Vagina (tissue), 2 donors: ENCODE data around the gene P2RX6. TPM values are rescaled to one million over a fixed set of nuclear protein-coding genes. Genes with fewer than 3 reads are reported as not detected.

Experiments used
- DNase-seq, 2 donors: peaks; one replicate each; pipeline ENCODE4 v3.0.0-alpha.2; 2017; ENCODE audit errors: extremely low spot score in 2 of 2
- H3K27ac ChIP-seq: fragments of 200-600 bp; sonication (generic); one replicate; pipeline ENCODE4 v1.5.1; 2019
- H3K27me3 ChIP-seq: fragments of 200-600 bp; sonication (generic); one replicate; pipeline ENCODE4 v1.5.1; 2019
- H3K36me3 ChIP-seq, 2 donors: fragments of 200-600 bp; sonication (generic); one replicate each; pipeline ENCODE4 v1.5.1; 2017 to 2019
- H3K4me1 ChIP-seq: fragments of 200-600 bp; sonication (generic); one replicate; pipeline ENCODE4 v1.5.1; 2019
- H3K4me3 ChIP-seq, 2 donors: fragments of 200-600 bp; sonication (generic); 1 replicate in 1 of 2; 2 replicates in 1 of 2; pipeline ENCODE4 v1.5.1; 2016 to 2019
- H3K9me3 ChIP-seq: fragments of 200-600 bp; sonication (generic); one replicate; pipeline ENCODE4 v1.5.1; 2019
- POLR2A ChIP-seq, 2 donors: fragments of 450-650 bp; IDR thresholded peaks; one replicate each; pipeline ENCODE4 v1.6.1; 2017; ENCODE audit warnings: antibody characterized with exemption in 2 of 2, mild to moderate bottlenecking in 2 of 2, moderate library complexity in 2 of 2
- POLR2AphosphoS5 ChIP-seq, 2 donors: sonication (generic); formaldehyde crosslinking; IDR thresholded peaks; one replicate each; pipeline ENCODE4 v1.9.0; 2017; ENCODE audit warnings: antibody characterized with exemption in 2 of 2, mild to moderate bottlenecking in 2 of 2, low read depth in 1 of 2; ENCODE audit not compliant: insufficient read depth in 1 of 2
- intact Hi-C: fragments of 100-400 bp; cut with DNase I; formaldehyde crosslinking; loops from one replicate; pipeline ENCODE4 v1.15.1; 2023
- total RNA-seq: library from RNA; depleted of rRNA; stranded (reverse); fragments of >200 nt; gene quantifications from one replicate; pipeline ENCODE4 v1.2.3, GENCODE V29; 2016
- TF ChIP-seq, protein P1 (sequence below), 3 experiments: fragments of 450-650 bp in 2 of 3; fragments of 200-600 bp in 1 of 3; sonication (generic) in 1 of 3; IDR thresholded peaks; one replicate each; pipeline ENCODE4 v1.5.1; 2017 to 2019; ENCODE audit warnings: antibody characterized with exemption in 3 of 3, mild to moderate bottlenecking in 2 of 3, moderate library complexity in 2 of 3

The P2RX6 gene
- total RNA-seq, 1 donor from 2014 or later: 1.7 TPM

- TF ChIP-seq POLR2AphosphoS5 (IDR thresholded peaks at IDR 0.05; ENCODE audit: insufficient read depth in 1 of 2, low read depth in 1 of 2) (no peak), POLR2A (IDR thresholded peaks at IDR 0.05) (no peak)
- TF ChIP-seq, protein P1, sequence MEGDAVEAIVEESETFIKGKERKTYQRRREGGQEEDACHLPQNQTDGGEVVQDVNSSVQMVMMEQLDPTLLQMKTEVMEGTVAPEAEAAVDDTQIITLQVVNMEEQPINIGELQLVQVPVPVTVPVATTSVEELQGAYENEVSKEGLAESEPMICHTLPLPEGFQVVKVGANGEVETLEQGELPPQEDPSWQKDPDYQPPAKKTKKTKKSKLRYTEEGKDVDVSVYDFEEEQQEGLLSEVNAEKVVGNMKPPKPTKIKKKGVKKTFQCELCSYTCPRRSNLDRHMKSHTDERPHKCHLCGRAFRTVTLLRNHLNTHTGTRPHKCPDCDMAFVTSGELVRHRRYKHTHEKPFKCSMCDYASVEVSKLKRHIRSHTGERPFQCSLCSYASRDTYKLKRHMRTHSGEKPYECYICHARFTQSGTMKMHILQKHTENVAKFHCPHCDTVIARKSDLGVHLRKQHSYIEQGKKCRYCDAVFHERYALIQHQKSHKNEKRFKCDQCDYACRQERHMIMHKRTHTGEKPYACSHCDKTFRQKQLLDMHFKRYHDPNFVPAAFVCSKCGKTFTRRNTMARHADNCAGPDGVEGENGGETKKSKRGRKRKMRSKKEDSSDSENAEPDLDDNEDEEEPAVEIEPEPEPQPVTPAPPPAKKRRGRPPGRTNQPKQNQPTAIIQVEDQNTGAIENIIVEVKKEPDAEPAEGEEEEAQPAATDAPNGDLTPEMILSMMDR (IDR thresholded peaks at IDR 0.05): no peak
- Histone ChIP-seq H3K9me3 (no peaks in the 10 kb centered on the region), H3K4me3 (no peak overlapping the region), H3K27me3 (no peaks in the 10 kb centered on the region), H3K36me3 (no peaks in the 10 kb centered on the region), H3K27ac (no peak overlapping the region), H3K4me1 (peaks cover 11% of the 10 kb centered on the region)
- intact Hi-C loops: no loop called here
- no peak for DNase-seq
Observed at GRCh38 chr22:21025266-21025665, 10.3 kb downstream of the P2RX6 start.

DNA sequence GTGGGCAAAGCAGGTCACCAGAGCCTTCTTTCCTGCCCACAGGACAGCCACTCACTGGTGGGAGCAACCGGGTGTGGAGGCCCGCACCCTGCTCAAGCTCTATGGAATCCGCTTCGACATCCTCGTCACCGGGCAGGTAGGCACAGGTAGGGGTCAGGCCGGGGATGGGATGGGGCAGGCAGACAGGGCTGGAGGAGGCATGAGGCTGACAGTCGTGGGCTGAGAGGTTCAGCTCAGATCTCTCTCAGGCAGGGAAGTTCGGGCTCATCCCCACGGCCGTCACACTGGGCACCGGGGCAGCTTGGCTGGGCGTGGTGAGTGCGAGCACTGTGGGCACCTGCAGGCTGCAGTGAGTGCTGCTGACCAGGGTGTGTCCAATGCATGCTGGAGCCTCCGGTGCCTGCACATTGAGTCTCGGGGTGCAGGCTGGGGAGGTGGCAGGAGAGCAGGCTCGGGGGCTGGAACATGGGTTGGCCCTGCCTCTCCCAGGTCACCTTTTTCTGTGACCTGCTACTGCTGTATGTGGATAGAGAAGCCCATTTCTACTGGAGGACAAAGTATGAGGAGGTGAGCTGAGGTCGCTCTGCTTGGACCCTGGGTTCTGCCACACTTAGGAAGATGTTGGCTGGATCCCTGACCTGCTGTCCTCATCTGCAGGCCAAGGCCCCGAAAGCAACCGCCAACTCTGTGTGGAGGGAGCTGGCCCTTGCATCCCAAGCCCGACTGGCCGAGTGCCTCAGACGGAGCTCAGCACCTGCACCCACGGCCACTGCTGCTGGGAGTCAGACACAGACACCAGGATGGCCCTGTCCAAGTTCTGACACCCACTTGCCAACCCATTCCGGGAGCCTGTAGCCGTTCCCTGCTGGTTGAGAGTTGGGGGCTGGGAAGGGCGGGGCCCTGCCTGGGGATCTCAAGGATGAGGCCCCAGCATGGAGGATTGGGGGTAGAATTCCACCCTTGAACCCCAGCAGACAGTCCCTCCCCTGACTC is 11.1 kb downstream of the P2RX6 start:
- TF ChIP-seq POLR2AphosphoS5 (IDR thresholded peaks at IDR 0.05; ENCODE audit: insufficient read depth in 1 of 2, low read depth in 1 of 2) (no peak), POLR2A (IDR thresholded peaks at IDR 0.05) (no peak)
- TF ChIP-seq, protein P1 (IDR thresholded peaks at IDR 0.05): no peak
- Histone ChIP-seq H3K4me3 (no peak overlapping the region), H3K4me1 (peaks cover 11% of the 10 kb centered on the region), H3K27ac (no peak overlapping the region), H3K9me3 (no peaks in the 10 kb centered on the region), H3K27me3 (no peaks in the 10 kb centered on the region), H3K36me3 (no peaks in the 10 kb centered on the region)
- intact Hi-C loops: no loop called here
- no peak for DNase-seq

GRCh38 chr22:21026783-21027692 is 12.1 kb downstream of the P2RX6 start:
- TF ChIP-seq POLR2AphosphoS5 (IDR thresholded peaks at IDR 0.05; ENCODE audit: insufficient read depth in 1 of 2, low read depth in 1 of 2): no peak
- TF ChIP-seq POLR2A (IDR thresholded peaks at IDR 0.05): no peak
- TF ChIP-seq, protein P1 (IDR thresholded peaks at IDR 0.05): no peak
- no peak overlapping the region for H3K4me3 ChIP-seq
- no peaks in the 10 kb centered on the region for H3K9me3 ChIP-seq
- intact Hi-C loops: no loop called here
- H3K4me1 ChIP-seq: peaks cover 18% of the 10 kb centered on the region
- DNase-seq: no peak
- no peaks in the 10 kb centered on the region for H3K36me3 ChIP-seq
- no peaks in the 10 kb centered on the region for H3K27me3 ChIP-seq
- no peak overlapping the region for H3K27ac ChIP-seq

DNA sequence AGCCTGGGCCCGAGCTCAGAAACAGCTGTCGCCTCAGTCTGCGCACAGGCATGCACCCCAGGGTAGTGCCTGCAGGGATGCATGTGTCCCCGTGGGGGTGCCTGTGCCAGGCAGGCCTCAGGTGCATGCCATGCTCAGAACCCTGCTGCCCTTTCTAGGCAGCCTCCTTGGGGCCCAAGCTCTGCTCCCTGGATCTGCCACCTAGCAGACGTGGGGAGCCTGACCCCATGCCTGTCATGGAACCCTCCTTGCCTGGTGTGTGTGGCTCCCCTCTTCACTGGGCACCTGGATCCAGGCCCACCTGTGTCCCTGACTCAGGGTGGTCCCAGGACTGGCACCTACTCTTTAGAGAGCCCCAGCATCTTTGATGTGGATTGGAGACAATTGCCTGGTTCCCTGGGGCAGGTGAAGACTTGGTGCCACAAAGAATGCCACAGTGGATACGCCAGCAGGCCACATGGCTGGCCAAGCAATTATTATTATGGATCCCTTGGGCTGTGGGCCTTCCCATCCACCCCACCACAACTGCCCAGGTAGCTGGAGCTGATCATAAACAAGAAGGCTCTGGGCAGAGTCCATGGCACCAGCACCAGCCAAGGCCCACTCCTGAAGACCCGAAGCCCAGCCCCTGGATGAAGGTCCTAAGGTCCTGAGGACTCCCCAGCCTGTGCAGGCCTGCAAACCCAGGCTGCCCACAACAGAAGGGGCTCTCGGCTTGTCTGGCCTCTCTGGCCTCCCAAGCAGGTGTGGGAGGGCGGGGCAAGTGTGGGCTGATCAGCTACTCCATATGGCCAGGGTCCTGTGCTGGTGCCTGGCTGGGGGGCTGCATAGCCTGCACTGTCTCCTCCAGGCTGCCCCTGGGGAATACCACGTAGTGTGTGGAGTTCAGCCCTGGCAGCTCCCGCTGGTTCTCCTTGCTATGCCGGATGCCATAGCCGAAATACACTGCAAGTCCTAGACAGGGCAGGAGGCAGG is 13.6 kb downstream of the P2RX6 start:
- TF ChIP-seq POLR2AphosphoS5 (IDR thresholded peaks at IDR 0.05; ENCODE audit: insufficient read depth in 1 of 2, low read depth in 1 of 2) (no peak), POLR2A (IDR thresholded peaks at IDR 0.05) (no peak)
- TF ChIP-seq, protein P1 (IDR thresholded peaks at IDR 0.05): no peak
- intact Hi-C loops: no loop called here
- Histone ChIP-seq H3K36me3 (no peaks in the 10 kb centered on the region), H3K4me3 (no peak overlapping the region), H3K27ac (no peak overlapping the region), H3K27me3 (no peaks in the 10 kb centered on the region), H3K9me3 (no peaks in the 10 kb centered on the region), H3K4me1 (peaks cover 28% of the 10 kb centered on the region)
- no peak for DNase-seq
